Measurements from ENCODE around the gene DENND4A.

Gene DENND4A

DNA sequence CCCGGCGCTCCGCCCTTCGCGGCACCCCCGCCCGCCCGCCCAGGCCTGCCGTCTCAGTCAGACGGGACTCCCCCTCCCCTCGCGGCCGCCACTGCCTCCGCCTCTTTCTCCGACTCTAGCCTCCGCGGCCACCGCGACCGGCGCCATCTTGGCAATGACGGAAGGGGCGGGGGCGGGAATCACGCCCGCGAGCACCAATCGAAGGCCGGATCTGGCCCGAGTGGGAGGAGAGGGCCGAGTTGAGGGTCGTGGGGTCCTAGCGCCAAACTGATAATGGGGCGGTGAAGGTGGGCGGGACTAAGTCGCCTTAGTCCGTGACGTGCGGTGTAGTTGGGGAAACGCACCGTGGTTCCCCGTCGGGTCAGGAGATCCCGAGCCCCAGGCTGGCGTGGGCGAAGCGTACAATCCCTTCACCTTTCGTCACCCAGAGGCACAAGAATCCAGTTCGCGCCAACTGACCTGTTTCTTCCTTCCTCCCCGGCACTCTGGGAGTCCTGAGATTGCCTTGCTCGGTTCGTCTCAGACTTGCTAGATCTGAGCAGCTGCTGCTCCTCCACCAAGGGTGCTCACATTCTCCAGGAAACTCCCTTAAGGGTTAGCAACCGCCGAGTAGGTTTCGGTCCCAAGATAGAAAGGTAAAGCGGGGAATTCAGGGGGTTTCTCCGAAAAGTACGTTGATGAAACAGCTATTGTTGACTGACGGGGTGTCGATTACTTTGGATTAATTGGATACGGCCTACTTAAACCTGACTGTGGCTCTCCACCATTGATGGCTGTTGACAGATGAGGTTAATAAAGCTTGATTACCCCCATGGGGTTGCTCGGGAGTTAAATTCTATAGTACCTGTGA, at the start of gene DENND4A:
Gene DENND4A, minus strand, starts transcription at position 156 of the 850 bp plus-strand sequence. CDS start 35,843 bp downstream, outside the sequence.
- peak; percentile 98 for DNase-seq (ENCODE audit: low read depth)

DNA sequence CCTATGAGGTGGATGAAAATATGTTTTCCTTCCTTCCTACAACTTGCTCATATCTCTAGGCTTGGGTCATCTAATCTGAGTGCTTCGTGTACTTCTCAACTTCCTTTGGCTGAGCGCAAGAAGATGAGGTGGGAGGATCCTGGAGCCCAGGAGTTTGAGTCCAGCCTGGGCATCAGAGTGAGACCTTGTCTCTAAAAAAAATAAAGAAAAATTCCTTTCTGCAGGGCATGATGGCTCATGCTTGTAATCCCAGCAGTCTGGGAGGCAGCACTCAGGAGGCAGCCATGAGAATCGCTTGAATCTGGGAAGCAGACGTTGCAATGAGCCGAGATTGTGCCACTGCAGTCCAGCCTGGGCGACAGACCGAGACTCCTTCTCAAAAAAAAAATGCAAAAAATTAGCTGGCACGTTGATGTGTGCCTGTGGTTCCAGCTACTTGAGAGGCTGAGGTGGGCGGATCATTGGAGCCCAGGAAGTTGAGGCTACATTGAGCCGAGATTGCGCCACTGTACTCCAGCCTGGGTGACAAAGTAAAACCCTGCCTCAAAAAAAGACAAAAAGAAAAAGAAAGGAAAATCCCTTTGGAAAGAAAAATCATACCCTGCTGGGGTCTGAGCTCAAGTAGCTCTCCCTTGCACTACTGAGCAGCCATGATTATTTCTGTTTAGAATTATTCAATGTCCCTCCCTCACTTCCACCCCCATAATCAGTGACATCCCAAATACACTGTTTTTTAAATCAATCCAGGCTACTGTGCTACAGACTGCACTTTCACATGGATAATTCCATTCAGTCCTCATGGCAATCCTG, 49.2 kb upstream of the DENND4A start:
- DNase-seq (ENCODE audit: low read depth), result no peak

GRCh38 chr15:65839985-65840384, 47.9 kb upstream of the DENND4A start:
- no peak for DNase-seq (ENCODE audit: low read depth)

- no peak for DNase-seq (ENCODE audit: low read depth)
Observed at GRCh38 chr15:65839354-65839901, 47.3 kb upstream of the DENND4A start.

DNA sequence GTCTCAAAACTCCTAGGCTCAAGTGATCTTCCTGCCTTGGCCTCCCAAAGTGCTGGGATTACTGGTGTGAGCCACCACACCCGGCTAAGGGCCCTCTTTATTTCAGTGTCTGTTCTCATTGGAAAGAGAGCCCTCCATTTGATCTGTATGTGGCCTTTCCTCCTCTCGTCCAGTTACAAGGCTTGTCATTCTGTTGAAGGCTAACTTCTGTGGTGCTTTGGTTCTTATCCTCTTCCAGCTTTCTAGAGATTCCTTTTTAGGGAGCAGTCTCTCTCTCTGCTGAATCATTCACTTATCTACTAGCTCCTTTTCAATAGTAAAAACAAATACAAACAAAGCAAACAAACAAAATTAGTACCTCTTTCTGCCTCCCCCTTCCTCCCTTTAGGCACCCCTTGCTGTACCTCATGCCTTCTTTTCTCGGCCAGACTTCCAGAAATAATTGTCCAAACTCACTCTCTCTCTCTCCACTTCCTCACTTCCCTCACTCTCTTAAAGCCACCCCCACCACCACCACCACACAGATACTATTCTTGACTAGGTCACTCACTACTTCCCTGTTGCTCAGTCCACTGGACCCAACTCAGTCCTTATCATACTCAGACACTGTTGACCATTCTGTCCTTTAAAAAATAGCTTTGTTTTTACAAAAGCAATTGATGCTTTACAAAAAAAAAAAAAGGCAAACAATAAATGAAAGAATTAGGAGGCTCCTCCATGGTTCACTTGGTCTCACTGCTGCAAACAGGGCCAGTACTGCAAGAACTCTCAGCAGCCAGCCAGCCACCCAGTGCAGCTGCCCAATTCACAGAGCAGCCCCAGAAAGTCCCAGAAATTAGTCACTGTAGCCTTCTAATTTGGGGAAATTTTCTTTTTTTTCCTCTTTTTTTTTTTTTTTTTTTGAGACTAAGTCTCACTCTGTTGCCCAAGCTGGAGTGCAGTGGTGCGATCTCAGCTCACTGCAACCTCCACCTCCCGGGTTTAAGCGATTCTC, 45.5 kb upstream of the DENND4A start:
- DNase-seq (ENCODE audit: low read depth), result no peak

DNA sequence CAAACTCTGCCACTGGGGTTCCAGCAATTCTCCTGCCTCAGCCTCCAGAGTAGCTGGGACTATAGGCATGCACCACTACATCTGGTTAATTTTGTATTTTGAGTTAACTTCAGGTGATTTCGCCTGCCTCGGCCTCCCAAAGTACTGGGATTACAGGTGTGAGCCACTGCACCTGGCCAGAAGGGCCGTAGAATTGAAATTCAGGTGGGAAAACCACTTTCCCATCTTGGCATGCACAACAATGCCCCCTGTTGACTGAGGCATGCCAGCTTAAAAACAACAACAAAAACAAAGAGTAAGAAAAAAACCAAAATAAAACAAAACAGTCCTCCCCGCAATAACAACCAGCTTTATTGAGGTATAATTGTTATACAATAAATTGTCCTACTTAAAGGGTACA, 44.6 kb upstream of the DENND4A start:
- no peak for DNase-seq (ENCODE audit: low read depth)

- no peak for DNase-seq (ENCODE audit: low read depth)
Observed at GRCh38 chr15:65835447-65835846, 43.4 kb upstream of the DENND4A start.

DNA sequence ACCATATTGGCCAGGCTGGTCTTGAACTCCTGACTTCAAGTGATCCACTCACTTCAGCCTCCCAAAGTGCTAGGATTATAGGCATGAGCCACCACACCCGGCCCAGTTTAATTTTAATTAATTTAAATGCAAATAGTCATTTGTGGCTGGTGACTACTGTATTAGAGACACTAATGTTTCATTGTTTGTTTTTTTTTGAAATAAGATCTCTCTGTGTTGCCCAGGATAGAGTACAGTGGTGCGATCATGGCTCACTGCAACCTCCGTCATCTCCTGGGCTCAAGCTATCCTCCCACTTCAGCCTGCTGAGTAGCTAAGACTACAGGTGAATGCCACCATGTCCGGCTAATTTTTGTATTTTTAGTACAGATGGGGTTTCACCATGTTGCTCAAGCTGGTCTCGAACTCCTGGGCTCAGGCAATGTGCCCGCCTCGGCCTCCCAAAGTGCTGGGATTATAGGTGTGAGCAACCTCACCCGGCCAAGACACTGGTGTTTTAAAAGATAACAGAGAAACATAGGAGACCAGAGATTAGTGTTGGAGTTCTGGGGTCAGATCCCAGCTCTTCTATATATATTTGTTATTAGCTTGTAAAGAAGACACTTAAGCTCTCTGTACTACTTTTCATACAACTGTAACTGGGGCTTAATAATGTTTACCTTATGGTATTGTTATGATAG, 42.6 kb upstream of the DENND4A start:
- DNase-seq (ENCODE audit: low read depth), result no peak

GRCh38 chr15:65833501-65834205, 41.6 kb upstream of the DENND4A start:
- peak; percentile 16 for DNase-seq (ENCODE audit: low read depth)

- peak; percentile 30 for DNase-seq (ENCODE audit: low read depth)
Observed at GRCh38 chr15:65832549-65833364, 40.7 kb upstream of the DENND4A start.

DNA sequence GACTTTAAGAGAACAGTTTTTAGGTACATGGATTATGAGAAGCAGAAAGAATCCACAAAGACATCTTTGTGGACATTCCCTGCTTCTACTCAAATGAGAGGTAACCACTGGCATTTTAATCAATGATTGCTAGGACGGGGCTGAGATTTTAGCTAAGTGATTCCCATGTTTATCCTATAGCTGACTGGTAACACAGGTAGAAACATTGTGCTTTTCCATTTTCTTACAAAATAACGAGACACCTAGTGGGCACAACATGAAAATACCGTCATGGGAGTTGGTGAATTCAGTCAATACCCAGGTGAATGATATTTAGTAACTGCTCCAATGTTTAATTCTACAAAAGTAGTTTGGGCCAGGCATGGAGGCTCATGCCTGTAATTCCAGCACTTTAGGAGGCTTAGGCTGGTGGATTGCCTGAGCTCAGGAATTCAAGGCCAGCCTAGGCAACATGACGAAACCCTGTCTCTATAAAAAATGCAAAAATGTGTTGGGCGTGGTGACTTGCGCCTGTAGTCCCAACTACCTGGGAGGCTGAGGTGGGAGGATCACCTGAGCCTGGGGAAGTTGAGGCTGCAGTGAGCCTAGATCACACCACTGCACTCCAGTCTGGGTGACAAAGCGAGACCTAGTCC, 37.2 kb upstream of the DENND4A start:
- no peak for DNase-seq (ENCODE audit: low read depth)

GRCh38 chr15:65828585-65828984, 36.5 kb upstream of the DENND4A start:
- no peak for DNase-seq (ENCODE audit: low read depth)

DNA sequence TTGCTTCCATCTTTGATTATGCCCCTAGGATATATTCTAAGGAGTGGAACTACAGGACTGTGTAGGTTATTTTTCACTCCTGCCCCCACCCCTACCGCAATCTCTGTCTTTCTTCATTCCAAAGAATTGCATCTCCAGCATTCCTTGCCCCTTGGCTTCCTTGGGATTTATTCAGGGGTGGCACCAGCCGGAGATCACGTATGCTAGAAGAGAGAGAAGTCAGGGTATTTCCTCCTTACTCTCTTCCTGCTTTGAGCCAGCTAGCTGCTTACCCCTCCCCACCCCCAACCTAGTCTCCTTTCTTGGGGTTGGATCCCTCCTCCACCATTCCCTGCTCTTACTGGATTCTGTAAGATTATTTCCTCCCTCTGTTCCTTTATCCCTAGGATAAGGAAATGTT, 35.0 kb upstream of the DENND4A start:
- no peak for DNase-seq (ENCODE audit: low read depth)

DNA sequence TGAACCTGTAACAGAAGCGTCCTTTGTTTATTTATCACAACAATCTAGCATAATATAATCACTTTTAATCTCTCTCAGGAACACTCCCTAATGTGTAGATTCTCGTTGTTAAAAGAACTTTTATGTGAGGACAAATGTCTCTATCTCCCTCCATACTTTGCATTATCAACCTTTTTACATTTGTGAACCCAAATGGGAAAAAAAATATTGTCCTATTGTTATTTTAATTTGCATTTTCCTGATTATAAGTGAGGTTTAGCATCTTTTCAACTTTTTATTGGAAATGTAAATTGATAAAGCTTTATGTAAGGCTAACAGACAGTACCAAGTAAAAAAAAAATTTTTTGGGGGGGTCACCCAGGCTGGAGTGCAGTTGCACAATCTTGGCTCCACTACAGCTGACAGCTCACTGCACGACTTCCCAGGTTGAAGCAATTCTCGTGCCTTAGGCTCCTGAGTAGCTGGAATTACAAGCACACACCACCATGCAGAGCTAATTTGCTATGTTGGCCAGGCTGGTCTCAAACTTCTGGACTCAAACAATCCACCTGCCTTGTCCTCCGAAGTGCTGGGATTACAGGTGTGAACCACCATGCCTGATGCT, 33.0 kb upstream of the DENND4A start:
- no peak for DNase-seq (ENCODE audit: low read depth)

DNA sequence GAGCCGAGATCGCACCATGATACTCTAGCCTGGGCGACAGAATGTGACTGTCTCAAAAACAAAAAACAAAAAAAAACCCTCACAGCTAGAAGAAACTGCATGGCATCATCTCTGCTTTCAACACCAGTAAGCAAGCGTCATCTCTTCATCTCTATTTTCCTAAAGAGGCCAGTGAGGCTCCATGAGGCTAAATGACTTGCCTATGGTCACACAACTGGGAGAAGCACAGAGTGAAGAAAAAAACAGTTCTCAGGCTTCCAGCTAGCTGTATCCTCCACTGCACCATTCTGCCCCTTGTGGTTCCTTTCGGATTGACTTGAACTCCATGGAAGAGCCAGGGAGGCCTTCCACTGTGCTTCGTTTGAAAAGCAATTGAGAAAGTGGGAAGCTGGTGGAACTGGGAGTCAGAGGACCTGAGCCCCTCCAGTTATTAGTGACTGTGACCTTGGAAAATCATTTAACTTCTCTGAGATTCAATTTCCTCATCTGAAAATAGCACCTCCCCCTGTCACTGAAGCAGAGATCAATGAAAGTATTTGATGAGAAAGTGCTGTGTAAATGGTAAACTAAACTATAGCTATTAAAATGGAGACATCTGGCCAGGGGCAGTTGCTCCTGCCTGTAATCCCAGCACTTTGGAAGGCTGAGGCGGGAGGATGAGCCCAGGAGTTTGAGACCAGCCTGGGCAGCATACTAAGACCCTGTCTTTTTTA, 32.1 kb upstream of the DENND4A start:
- DNase-seq (ENCODE audit: low read depth), result no peak

DNA sequence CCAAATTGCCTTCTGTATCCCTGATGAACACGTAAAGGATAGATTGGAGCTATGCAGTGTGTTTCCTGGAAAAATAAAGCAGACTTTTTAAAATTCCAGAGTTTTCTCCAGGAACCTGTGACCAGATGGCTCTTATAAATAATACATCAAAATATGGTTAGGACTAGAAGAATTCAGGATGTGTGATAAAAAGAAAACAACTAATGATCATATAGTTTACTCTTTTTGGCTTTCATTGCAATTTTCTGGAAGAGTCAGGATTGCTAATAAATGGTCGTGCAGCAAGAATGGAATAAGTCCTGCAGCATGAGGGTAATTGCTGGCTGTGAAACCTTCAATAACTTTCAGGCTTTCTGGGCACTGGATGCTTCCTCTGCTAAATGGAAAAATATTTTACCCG, 30.2 kb upstream of the DENND4A start:
- no peak for DNase-seq (ENCODE audit: low read depth)

DNA sequence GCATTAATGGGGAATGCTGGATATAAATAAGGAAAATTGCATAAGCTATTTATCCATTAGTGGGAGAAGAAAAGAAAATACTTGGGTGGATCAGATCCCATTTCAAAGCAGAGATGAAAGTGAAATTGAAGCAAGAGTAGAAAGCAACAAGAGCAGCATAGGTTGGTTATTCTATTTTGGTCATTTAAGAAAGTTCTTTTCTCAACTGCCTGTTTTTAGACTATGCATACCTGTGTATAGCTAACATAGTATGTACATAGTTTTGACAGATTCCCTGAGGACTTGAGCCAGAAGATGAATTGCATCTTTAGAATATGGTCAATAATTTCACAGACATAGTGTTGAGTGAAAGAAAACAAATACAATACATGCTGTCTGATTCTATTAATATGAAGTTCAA, 29.0 kb upstream of the DENND4A start:
- no peak for DNase-seq (ENCODE audit: low read depth)

DNA sequence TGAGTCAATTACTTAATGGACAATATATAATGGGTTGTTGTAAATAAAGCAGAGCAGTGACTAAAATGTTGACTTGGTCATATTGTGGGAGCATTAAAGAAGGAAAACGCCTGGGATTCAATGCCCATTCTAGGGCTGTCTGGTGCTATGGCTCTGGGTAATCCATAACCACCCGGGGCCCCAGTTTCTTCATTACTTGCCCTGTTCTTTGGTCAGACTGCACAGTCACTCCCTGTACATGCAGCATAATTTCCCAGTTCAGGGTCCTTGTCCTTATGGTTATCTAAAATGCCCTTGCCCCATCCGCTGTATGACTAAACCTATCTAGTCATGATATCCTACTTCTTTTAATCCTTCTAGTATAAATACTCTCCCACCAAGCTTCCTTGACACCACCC, 27.5 kb upstream of the DENND4A start:
- DNase-seq (ENCODE audit: low read depth), result no peak

All from activated T-cell treated with anti-CD3 and anti-CD28 coated beads for 24 hours (primary cell).